RKO (cell line): Measurements from ENCODE around the gene NFE2L3.

Source experiments
- DNase-seq: peaks from one replicate; pipeline ENCODE4 v3.0.0-alpha.2; 2016; ENCODE audit warnings: low spot score

The NFE2L3 gene

DNA sequence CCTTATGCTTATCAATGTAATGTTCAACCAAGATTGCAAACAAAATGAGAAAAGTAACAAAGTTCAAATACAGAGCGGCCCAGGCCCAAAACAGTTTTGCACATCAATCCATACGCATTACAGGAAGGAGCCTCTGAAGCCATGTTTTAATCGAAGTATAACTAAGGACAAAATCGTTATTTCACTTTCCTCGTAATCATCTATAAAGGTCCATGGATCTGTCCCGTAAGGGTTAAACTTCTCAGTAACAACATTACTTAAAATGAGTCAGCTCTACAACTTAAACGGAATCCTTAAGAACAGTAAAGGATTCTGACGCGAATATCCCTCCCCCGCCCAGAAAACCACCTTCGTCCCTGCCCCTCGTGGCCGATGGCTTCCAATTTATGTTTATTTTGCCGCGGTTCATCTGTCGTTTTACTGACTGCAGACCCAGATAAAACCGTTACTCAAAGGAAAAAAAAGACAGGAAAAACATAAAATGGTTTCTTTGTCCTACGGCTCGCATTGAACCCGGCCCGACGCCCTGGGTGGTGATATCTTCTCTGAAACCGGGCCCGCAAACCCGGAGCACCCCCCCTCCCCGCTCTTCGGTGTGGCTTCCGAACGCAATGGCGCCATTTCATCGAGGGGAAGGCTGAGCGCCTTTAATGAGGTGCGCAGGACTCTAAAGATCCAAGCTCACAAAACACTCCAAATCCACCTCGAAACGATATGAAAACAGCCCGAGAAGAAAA, 47.5 kb downstream of the NFE2L3 start:
- peak; percentile 74 for DNase-seq

DNA sequence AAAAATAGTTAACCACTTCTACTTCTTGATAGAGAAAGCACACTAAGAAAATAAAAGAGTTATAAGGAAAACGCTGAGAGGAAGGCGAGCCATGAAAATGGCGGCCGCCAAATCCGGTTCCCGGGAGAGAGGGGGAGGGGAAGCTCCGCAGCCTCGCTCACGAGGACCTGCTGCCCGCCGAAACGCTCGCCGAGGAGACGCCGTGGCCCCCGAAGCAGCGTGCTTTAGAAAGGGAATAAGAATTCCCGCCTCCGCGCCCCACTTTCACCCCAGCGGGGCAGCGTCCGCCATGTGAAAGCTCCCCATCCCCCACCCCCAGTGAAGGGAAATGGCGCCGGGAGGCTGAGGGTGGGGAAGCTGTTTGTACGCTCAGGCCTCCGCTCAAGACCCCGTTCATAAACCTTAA, 48.0 kb downstream of the NFE2L3 start:
- DNase-seq: peak; percentile 52

DNA sequence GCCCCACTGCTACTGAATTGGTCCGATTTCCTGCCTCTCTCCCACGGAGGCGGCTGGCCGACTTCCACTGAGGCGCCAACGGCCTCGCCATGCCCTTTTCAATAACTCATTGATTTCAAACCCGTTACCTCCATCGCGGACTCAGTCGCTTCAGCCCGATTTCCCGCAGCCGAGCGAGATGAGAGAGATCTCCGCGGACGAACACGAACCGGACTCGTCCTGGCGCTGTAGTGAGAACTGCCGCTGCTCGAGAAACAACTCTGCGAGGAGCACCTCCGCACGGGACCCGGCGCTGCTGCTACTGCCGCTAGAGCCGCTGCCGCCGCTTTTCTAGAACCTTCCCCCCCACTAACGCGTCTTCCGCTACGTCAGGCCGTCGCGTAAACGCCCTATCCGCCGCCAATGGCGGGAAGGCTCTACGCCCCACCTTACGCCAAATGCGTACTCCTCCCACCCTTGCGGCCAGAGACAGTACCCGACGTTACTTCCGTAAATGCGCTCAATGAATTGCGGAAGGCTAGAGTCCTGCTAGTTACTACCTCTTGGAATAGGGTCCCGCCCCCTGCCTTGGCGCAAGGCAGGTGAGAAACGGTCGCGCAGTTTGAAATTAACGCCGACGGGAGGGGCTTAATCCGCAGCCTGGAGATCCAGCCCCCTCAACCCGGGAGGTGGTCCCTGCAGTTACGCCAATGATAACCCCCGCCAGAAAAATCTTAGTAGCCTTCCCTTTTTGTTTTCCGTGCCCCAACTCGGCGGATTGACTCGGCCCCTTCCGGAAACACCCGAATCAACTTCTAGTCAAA, 48.6 kb downstream of the NFE2L3 start, which contains the start of gene HNRNPA2B1:
Gene HNRNPA2B1, minus strand, starts transcription at position 303 of the 803 bp plus-strand sequence. Its CDS starts 169 bp downstream, at position 134.
- peak; percentile 95 for DNase-seq

DNA sequence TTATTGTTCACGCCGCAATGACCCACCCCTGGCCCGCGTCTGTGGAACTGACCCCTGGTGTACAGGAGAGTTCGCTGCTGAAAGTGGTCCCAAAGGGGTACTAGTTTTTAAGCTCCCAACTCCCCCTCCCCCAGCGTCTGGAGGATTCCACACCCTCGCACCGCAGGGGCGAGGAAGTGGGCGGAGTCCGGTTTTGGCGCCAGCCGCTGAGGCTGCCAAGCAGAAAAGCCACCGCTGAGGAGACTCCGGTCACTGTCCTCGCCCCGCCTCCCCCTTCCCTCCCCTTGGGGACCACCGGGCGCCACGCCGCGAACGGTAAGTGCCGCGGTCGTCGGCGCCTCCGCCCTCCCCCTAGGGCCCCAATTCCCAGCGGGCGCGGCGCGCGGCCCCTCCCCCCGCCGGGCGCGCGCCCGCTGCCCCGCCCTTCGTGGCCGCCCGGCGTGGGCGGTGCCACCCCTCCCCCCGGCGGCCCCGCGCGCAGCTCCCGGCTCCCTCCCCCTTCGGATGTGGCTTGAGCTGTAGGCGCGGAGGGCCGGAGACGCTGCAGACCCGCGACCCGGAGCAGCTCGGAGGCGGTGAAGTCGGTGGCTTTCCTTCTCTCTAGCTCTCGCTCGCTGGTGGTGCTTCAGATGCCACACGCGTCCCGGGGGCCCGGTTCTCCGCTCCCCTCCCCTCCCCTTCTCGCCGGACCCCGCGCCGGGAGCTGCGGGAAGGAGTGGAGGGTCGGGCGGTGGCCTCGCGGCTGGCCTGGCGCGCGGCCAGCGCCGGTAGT, 49.4 kb downstream of the NFE2L3 start, which contains the start of gene CBX3:
Gene CBX3, plus strand, starts transcription at position 499 of the 772 bp plus-strand sequence. CDS start 1,254 bp downstream, outside the sequence.
- DNase-seq: peak; percentile 85

DNA sequence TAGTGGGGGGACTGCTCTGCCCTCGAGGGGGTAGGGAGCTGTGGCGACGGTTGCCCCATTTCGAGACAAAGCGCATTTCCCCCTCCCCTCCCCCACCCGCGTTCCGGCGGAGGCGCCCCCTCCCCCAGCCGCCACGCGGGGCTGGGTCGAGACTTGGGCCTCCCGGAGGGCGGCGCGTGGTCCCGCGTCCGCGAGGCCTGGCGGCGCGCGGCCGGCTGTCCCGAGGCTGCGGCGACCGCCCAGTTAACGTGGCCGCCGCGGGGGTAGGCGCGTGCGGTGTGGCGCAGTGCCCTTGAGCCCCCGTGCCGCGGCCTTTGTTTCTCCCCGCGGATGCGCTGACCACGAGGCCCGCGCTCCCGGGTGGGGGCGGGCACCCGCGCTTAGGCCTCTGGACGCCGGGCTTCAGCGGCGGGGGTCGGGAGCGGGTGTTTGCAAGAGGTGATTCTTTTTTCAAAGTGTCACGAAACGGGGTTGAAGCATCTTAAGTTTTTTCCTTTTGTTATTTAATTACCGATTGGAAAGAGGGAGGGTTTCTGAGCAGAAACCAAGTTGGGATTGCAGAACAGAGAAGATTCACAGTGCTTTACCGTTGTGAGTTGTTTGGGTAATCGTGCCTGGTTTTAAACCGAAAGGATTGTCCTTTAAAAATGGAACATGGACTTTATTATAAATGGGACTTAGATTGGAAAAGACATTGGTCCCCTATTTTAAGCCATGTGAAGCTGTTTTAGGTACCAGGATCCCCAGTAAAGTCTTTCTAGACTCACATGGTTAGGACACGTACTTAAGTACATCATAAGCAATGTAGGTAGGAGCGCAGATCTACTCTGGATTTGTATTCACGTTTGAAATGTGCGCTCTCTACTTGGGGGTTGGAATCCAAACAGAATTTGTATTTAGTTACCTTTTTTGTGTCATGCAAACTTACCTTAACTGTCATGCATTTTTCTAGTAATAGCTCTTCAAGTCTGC, 50.3 kb downstream of the NFE2L3 start:
- peak; percentile 56 for DNase-seq

DNA sequence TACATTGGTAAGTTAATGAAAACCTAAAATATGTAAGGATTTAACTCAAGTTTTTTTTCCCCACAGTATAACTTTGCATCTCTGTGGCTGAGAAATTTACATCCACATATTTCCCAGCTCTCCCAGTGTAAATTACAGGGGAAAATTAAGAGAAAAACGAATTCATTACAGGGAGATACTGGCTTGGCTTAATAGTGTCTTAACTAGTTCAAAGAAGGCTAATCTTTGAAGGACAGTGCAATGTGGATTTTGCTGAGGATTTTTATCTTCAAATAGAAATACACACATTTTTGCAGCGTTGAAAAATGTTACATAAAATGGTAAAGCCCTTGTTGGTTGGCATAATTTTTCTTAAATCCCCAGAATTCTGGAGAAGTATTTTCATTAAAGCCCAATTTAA, 51.0 kb downstream of the NFE2L3 start:
- no peak for DNase-seq

DNA sequence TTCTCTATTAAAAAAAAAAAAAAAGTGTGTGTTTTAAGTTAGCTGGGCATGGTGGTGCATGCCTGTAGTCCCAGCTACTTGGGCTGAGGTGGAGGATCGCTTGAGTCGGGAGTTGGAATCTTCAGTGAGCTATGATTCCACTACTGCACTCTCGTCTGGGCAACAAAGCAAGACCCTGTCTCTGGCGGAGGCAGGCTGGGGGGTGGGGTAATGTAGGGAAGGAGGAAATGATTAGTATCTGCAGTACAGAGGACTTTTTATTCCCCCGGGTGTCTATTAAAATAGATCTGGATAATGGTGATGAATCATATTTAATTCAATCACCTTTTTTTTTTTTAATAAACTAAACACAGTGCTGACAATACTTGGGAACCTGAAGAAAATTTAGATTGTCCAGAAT, 56.0 kb downstream of the NFE2L3 start:
- DNase-seq: no peak

DNA sequence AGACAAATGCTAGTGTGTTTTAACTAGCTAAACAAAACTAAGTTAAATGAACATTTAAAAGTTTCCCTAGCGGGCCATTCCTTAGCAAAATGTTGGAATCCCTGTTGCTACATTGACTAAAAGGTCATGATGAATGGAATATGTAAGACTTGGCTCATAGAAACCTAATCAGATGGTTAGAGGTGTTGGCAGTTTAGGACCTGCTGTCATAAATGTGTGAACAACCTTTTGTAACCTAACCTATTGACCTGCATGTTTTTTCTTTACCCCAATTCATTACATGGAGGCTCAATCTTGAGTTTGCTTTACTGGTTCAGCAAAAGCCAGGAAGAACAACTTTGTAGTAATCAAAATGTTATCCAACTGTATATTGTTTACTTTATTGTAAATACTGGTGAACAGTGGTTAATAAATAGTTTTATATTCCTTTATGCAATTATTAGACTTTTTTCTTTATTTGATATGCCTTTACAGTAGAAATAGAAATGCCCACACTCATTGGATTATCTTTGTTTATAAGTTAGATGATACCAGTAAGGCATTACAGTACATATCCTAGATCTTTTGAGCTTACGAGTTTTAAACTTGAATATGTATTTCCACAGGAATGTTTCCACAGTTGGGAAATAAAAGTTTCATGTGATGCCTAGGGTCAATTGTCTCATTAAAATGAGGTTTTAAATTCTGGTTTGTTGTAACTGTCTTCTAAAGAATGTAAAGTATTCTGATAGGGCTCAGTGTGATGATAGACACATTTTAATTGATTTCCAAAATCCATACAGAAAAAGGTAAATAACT, 61.1 kb downstream of the NFE2L3 start:
- DNase-seq: no peak

DNA sequence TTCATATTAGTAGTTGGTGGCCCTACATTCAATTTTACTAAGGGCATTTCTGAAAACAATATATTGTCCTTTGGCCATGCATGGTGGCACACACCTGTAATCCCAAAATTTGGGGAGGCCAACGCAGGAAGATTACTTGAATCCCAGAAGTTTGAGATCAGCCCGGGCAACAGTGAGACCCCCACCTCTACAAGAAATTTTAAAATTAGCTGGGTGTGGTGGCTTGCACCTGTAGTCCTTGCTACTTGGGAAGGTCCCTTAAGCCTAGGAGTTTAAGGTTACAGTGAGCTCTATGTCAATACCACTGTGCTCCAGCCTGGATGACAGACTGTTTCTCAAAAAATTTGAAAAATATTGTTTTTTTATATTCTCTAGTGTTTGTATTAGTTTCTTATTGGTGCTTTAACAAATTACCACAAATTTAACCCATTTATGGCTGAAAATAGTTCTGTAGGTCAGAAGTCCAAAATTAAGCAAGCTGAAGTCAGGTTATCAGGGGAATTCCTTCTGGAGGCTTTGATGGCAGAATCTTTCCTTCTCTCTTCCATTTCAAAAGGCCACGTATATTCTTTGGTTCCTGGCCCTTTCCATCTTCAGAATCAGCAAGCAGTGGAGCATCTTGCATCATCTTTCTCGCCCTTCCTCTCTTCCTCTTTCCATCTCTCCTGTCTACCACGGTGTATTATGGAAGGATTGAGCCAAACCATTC, 62.0 kb downstream of the NFE2L3 start:
- DNase-seq: no peak

DNA sequence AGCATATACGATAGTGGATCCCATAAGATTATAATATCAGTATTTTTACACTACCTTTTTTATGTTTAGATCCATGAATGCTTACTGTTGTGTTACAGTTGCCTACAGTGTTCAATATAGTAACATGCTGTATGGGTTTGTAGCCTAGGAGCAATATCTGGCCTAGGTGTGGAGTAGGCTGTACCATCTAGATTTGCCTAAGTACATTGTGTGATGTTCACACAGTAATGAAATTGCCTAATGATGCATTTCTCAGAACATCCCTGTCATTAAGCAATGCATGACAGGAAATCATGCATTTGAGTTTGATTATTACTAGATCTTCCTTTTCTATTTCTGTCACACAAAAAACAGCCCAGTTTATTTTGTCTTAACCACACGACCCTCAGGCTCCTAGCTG, 64.1 kb downstream of the NFE2L3 start:
- DNase-seq: no peak

DNA sequence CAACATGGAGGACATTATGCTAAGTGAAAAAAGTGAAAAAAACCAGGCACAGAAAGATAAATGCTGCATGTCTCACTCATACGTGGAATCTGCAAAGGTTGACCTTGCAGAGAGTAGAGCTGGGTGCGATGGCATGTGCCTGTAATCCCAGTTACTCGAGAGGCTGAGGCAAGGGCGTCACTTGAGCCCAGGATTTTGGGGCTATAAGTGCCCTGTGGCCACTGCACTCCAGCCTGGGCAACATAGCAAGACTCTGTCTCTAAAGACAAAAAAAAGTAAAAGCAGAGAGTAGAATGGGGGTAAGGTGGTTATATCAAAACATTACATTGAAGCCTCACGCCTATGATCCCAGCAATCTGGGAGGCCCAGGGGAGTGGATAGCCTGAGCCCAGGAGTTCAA, 72.4 kb downstream of the NFE2L3 start:
- no peak for DNase-seq

DNA sequence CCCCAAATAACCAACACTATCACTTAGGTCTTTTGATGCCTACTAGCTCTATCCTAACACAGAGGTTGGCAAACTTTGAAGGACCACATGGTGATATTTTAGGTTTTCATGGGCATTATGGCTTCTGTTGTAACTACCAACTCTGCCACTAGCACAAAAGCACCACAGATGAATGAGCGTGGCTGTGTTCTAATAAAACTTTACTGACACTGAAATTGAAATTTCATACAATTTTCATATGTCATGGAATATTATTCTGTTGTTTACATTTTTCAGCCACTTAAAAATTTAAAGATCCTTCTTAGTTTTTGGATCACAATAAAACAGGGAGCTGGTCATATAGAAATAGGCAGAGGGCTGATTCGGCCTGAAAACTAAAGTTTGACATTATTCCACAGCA, 76.0 kb downstream of the NFE2L3 start:
- DNase-seq: no peak

DNA sequence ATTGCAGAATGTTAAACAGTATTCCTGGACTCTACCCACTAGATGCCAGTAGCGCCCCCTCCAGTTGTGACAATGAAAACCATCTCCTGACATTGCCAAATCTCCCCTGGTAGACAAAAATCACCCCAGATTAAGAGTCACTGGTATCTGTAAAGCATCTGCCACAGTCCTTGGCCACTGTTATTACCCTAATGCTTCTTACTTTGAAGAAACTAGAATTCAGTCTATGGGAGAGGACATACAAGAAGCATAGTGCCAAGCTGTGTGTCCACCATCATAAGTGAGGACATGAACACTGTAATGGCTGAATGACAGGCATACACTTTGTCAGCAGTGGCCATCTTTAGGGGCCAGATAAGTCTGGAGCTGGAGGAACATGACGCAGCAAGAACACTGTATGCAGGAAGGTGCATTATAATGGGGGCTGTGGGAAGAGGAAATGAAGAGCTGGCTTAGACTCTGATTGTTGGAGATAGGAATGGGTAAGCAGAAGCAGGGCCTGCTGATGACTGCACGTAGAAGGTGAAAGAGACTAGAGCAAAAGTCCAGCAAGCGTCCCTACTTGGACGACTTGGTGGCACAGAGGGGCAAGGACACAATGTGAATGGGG, 82.0 kb downstream of the NFE2L3 start:
- DNase-seq: no peak
